Activated T-cell treated with anti-CD3 and anti-CD28 coated beads for 24 hours (primary cell): ENCODE results near the gene RHD.
"Not testable (repeated sequence)": the region's sequence is repeated elsewhere in the genome, so short reads cannot be mapped to it uniquely, and the experiment has no call there.

ENCODE experiments used
- DNase-seq: peaks from one replicate; pipeline ENCODE4 v3.0.0-alpha.2; 2020; ENCODE audit warnings: low read depth

Gene RHD

GRCh38 chr1:25308168-25308567 lies 35.9 kb downstream of the RHD start:
- not testable (repeated sequence) for DNase-seq

GRCh38 chr1:25309085-25309484 lies 36.8 kb downstream of the RHD start:
- DNase-seq: not testable (repeated sequence)

- not testable (repeated sequence) for DNase-seq
Observed at GRCh38 chr1:25309486-25309885, 37.2 kb downstream of the RHD start.

- DNase-seq: not testable (repeated sequence)
Observed at GRCh38 chr1:25312806-25313470, 40.6 kb downstream of the RHD start.

- DNase-seq: not testable (repeated sequence)
Observed at GRCh38 chr1:25320314-25320938, 48.1 kb downstream of the RHD start.

GRCh38 chr1:25322127-25322526 lies 49.8 kb downstream of the RHD start:
- DNase-seq: not testable (repeated sequence)

- DNase-seq: not testable (repeated sequence)
Observed at GRCh38 chr1:25324407-25324806, 52.1 kb downstream of the RHD start.

- DNase-seq: not testable (repeated sequence)
Observed at GRCh38 chr1:25327864-25328790, 55.8 kb downstream of the RHD start.

GRCh38 chr1:25328791-25329185 lies 56.5 kb downstream of the RHD start:
- DNase-seq: not testable (repeated sequence)

- not testable (repeated sequence) for DNase-seq
Observed at GRCh38 chr1:25329336-25329735, 57.0 kb downstream of the RHD start.

GRCh38 chr1:25329950-25330349 lies 57.6 kb downstream of the RHD start:
- DNase-seq: not testable (repeated sequence)

- not testable (repeated sequence) for DNase-seq
Observed at GRCh38 chr1:25336922-25337354, 64.6 kb downstream of the RHD start.

- not testable (repeated sequence) for DNase-seq
Observed at GRCh38 chr1:25337483-25338187, 65.3 kb downstream of the RHD start.

GRCh38 chr1:25338188-25338981 lies 66.1 kb downstream of the RHD start, which contains the start of gene TMEM50A:
TSS of gene TMEM50A (plus strand) at chr1:25338334. CDS start at chr1:25340487, 2,153 bp downstream.
- peak; percentile 87 for DNase-seq

- no peak for DNase-seq
Observed at GRCh38 chr1:25338986-25339385, 66.7 kb downstream of the RHD start.

- DNase-seq: no peak
Observed at GRCh38 chr1:25341746-25342145, 69.4 kb downstream of the RHD start.

GRCh38 chr1:25342846-25343245 lies 70.5 kb downstream of the RHD start:
- no peak for DNase-seq

GRCh38 chr1:25343872-25344271 lies 71.6 kb downstream of the RHD start:
- DNase-seq: no peak

- no peak for DNase-seq
Observed at GRCh38 chr1:25347556-25347955, 75.2 kb downstream of the RHD start.

- no peak for DNase-seq
Observed at GRCh38 chr1:25349606-25350005, 77.3 kb downstream of the RHD start.

GRCh38 chr1:25355841-25356395 lies 83.6 kb downstream of the RHD start:
- no peak for DNase-seq
